HG02870 (cell line): ENCODE measurements around the gene NKD1.
"Not testable (repeated sequence)": the region's sequence is repeated elsewhere in the genome, so short reads cannot be mapped to it uniquely, and the experiment has no call there.

Experiments
- ATAC-seq: cut with Tn5 transposase; IDR thresholded peaks from one replicate; pipeline ENCODE4 v1.9.1; 2021; ENCODE audit warnings: mild to moderate bottlenecking, moderate library complexity; ENCODE audit not compliant: unreplicated experiment

The NKD1 gene, protein sequence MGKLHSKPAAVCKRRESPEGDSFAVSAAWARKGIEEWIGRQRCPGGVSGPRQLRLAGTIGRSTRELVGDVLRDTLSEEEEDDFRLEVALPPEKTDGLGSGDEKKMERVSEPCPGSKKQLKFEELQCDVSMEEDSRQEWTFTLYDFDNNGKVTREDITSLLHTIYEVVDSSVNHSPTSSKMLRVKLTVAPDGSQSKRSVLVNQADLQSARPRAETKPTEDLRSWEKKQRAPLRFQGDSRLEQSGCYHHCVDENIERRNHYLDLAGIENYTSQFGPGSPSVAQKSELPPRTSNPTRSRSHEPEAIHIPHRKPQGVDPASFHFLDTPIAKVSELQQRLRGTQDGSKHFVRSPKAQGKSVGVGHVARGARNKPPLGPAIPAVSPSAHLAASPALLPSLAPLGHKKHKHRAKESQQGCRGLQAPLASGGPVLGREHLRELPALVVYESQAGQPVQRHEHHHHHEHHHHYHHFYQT

DNA sequence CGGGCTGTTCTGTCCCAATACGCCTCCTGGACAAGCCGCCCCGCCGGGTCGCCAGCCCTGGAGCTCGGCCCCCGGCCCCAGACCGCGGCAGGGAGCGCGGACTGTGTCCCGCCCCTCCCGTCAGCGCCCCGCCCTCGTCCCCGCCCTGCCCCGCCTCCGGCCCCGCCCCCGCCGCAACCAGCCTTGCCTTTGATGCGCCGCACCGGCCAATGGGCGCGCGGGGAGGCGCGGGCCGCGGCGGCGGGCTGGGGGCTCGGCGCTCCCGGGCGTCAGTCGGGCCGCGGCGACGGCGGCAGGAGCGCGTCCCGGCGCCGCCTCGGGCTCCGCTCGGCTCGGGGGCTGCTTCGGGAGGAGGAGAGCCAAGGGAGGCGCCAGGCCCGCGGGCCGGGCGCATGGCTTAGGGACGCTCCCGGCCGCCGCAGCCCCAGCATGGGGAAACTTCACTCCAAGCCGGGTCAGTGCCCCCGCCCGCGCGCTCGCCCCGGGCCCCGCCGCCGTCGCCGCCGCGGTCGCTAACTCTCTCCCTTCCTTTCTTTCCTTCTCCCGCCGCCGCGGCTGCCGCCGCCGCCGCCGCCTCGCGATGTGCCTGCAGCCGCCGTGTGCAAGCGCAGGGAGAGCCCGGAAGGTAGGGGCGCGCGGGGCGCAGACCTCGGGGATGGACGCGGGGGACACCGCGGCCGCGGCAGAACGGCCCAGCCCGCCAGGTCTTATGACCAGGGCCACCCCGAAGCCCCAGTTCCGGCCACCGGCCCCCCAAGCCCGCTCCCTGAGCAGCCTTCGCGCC, at the start of gene NKD1:
NKD1 (plus strand) TSS at position 272 of the 784 bp plus-strand sequence; CDS start at position 430, 158 bp downstream.
- ATAC-seq = peak; percentile 69

DNA sequence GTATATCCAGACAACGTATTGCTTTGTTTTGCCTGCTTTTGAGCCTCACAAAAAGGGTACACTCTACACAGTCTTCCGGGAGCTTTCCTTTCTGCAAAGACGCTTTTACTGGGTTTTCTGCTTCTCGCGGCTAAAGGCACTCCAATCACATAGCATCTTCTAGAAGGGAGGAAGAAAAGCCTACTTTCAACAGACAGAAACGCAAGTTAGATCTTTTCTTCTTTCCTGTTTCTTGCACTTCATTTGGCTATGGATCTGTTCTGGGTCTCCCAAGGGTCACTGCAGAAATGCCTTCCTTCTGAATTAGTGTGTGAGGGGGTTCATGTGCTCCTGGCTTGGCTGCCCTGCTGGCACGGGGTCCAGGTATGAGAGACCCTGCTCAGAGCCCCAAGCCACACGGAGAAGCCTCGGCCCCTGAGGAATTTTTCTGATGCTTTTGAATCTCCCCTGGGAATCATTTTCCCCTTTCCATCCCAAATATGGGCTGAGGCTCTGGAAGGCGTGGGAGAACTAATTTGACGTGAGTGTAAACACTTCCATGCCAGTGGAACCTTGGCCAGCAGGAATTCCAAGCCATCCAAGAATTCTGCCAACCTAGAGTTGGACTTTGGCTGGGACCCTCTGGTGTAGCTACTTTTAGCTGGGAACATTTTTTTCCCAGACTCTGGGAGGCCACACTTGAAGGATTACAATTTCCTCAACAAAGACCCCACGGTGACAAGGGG, 49.6 kb upstream of the NKD1 start:
- ATAC-seq = no peak

- ATAC-seq = no peak
Measured at GRCh38 chr16:50499254-50499653, 48.9 kb upstream of the NKD1 start.

DNA sequence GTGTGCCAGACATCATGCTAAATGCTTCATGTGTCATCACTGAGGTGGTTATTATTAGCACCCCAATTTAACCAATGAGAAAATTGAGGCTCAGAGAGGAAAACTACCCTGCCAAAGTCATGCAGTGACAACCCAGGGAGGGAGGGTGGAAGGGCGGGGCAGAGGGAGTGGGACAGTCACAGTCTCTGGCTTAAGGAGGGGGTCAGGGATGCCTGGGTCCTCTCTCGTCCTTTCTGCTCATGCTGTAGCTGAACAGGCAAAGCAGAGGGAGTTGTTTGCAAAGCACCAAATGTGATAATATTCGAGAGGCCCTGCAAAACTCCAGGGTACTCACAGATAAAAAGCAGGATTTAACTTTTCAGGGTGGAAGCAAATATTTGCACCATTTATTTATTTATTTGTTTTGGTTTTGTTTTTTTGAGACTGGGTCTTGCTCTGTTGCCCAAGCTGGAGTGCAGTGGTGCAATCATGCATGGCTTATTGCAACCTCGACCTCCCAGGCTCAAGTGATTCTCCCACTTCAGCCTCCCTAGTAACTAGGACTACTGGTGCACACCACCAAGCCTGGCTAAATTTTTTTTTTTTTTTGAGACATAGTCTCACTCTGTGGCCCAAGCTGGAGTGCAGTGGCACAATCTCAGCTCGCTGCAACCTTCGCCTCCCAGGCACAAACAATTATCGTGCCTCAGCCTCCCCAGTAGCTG, 47.9 kb upstream of the NKD1 start:
- ATAC-seq = no peak

- ATAC-seq = no peak
Measured at GRCh38 chr16:50501251-50501650, 46.9 kb upstream of the NKD1 start.

GRCh38 chr16:50501986-50502615, 46.1 kb upstream of the NKD1 start:
- no peak for ATAC-seq

GRCh38 chr16:50502616-50503011, 45.6 kb upstream of the NKD1 start:
- no peak for ATAC-seq

GRCh38 chr16:50503868-50504531, 44.2 kb upstream of the NKD1 start:
- not testable (repeated sequence) for ATAC-seq

- no peak for ATAC-seq
Measured at GRCh38 chr16:50505115-50505514, 43.1 kb upstream of the NKD1 start.

DNA sequence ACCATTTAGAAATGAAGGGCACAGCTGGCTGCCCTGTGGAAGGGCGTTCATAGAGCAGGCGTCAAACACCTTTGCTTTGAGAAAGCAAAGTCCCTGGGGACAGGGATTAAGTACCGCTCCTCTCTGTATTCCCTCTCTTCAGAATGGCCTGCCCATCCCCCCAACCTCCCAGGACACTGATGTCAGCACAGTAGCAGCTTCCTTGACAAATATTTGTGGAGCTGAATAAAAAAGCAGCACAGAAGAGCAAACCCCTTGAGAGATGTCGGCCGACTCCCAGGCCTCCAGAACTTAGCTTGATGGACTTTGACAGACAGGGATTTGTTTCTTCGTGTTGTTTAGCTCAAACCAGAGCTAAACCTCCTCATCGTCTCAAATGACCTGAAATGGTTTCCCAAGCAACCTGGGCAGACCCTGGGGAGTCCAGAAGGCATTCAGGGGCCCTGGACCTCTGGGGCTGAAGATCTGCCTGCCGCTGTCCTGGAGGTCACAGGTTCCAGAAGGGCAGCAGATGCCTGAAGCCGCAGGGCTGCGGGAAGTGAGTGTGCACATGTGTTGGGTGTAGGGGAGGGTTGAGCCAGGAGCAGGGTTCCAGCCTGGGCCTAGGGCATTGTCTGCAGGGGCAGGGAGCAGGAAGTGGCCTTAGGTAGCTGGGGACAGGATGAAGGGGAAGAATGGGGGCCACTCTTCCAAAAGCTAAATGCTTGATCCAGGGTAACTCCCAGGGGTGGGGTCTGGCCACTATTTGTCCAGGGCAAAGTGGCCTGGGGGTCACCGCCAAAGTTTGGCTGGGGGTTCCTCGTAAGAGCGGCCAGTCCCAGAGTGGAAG, 42.3 kb upstream of the NKD1 start:
- ATAC-seq = no peak

DNA sequence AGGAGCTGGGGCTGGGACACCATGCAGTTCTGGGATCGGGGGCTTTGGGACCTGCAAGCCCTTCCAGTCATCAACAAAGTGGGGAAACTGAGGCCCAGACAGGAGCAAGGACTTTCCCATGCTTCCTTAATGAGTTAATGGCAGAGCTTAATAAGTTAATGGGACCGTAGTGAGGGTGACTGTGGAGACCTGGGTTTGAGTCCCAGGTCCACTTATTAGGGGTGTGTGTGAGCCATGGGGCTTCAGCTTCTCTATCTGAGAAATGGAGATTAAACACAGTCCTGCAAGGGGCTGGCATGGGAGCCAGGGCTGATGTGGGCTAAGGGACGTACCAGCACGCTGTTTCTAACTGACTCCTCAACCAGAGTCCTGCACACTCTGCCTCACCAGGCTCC, 41.7 kb upstream of the NKD1 start:
- ATAC-seq = no peak

DNA sequence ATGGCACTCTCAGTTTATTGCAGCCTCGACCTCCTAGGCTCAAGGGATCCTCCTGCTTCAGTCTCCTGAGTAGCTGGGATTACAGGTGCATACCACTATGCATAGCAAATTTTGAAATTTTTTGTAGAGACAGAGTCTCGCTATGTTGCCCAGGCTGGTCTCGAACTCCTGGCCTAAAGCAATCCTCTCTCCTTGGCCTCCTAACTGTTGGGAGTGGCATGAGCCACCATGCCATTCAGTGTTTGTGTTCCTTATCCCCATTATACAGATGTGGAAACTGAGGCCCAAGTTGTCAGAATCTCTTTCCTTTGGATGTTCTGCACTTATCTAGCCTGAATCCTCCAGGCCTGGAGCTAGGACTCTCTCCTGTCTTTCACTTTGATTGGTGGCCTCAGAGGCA, 40.8 kb upstream of the NKD1 start:
- no peak for ATAC-seq

- no peak for ATAC-seq
Measured at GRCh38 chr16:50509521-50510341, 38.5 kb upstream of the NKD1 start.

GRCh38 chr16:50515218-50515617, 33.0 kb upstream of the NKD1 start:
- no peak for ATAC-seq

GRCh38 chr16:50516401-50516800, 31.8 kb upstream of the NKD1 start:
- no peak for ATAC-seq

DNA sequence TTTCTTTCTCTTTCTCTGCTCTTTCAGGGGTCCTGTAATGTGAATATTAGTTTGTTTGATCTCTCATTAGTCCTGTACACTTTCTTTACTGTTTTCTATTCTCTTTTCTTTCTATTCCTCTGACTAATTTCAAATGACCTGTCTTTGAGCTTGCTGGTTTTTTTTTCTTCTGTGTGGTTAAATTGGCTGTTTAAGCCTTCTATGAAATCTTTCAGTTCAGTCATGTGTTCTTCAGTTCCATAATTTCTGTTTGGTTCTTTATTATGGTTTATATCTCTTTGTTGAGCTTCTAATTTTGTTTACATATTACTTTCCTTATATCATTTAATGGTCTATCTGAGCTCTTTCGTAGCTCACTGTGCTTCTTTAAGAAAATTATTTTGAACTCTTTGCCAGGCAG, 31.3 kb upstream of the NKD1 start:
- ATAC-seq = no peak

DNA sequence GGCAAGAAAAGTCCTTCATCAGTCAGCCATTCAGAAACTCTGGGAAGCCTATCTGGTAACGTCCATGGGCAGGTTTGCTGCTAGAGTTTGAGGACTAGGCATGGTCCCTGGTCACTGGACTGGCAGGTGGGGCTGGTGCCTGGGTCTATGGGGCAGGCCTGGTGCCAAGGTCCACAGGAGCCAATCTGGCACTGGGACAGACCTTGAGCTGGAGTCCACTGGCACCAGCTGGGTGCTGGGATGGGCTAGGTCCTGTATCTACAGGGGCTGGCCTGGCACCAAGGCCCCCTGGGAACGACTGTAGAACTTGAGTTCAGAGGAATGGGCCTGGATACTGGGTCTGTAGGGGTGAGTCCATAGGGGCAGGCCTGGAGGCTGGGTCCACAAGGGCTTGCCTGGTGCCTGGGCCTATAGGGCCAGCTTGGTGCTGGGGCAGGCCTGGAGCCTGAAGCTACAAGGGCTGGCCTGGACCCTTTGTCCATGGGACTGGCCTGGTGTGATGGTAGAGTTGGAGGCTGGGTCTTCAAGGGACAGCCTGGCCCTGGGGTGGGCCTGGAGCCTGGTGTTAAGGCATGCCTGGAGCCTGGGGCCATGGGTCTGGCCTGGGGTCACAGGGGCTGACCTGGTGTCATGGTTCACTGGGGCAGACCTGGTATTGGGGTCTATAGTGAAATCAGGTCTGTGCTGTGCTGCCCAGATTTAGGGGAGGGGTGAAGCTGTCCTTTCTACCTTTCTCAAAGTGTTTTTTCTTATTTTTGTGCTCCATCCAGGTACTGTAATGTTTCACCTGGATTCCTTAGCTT, 30.5 kb upstream of the NKD1 start:
- no peak for ATAC-seq
